ENCODE data around the gene MLH1. TPM values are rescaled to one million over a fixed set of nuclear protein-coding genes. Genes with fewer than 3 reads are reported as not detected.
"Not testable (repeated sequence)": the region's sequence is repeated elsewhere in the genome, so short reads cannot be mapped to it uniquely, and the experiment has no call there.

Gene MLH1
- total RNA-seq, 1 experiment from 2014 or later = 47.2 TPM

DNA sequence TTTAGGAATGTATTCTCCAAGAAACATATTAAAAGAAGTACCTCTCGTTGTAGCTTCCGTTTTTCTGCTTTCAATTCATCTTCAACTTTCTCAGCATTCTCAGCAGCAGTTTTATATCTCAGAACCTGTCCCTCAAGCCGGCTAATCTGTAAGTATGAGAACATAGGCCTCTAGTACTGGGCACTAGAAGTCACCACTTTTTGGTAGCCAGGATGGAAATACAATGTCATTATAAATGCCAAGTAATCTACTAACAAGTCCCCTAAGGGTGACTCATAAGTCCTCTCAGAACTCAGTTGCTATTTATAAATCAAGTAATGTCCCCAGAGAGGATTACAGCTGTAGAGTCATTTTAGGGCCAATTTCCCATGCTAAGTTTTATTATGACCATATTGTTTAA lies 61.1 kb downstream of the MLH1 start:
- Mint-ChIP-seq H3K4me3 (no peak overlapping the region), H3K36me3 (peaks cover 37% of the 10 kb centered on the region), H3K9me3 (no peaks in the 10 kb centered on the region), H3K4me1 (no peaks in the 10 kb centered on the region), H3K27ac (no peak overlapping the region), H3K27me3 (ENCODE audit: low read depth) (no peaks in the 10 kb centered on the region)
- ChIA-PET POLR2A (no interaction called here), CTCF (no interaction called here)
- DNase-seq (ENCODE audit: low spot score) (no peak), ATAC-seq (no peak)
- TF ChIP-seq, protein P1, sequence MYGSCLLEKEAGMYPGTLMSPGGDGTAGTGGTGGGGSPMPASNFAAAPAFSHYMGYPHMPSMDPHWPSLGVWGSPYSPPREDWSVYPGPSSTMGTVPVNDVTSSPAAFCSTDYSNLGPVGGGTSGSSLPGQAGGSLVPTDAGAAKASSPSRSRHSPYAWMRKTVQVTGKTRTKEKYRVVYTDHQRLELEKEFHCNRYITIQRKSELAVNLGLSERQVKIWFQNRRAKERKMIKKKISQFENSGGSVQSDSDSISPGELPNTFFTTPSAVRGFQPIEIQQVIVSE (CRISPR knock-in tag; IDR thresholded peaks at IDR 0.05; ENCODE audit: borderline replicate concordance) = no peak
- TF ChIP-seq, protein P2, sequence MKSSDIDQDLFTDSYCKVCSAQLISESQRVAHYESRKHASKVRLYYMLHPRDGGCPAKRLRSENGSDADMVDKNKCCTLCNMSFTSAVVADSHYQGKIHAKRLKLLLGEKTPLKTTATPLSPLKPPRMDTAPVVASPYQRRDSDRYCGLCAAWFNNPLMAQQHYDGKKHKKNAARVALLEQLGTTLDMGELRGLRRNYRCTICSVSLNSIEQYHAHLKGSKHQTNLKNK (CRISPR knock-in tag; IDR thresholded peaks at IDR 0.05) = no peak

DNA sequence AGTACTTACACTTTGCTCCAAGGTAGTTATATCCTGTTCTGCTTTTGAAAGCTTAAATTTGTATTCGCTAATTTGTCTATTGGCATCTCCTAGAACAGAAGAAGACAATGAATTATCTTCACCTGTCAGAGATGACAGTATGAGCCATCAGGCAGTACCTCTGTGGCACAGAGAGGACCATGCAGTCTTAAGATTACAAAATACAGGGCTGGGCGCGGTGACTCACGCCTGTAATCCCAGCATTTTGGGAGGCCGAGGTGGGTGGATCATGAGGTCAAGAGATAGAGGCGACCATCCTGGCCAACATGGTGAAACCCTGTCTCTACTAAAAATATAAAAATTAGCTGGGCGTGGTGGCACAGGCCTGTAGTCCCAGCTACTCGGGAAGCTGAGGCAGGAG lies 61.8 kb downstream of the MLH1 start:
- ATAC-seq; CTCF ChIA-PET; POLR2A ChIA-PET; H3K27ac Mint-ChIP-seq; H3K4me3 Mint-ChIP-seq; H3K9me3 Mint-ChIP-seq; DNase-seq (ENCODE audit: low spot score); H3K4me1 Mint-ChIP-seq; H3K27me3 Mint-ChIP-seq (ENCODE audit: low read depth): not testable (repeated sequence)
- H3K36me3 Mint-ChIP-seq = peaks cover 30% of the 10 kb centered on the region

DNA sequence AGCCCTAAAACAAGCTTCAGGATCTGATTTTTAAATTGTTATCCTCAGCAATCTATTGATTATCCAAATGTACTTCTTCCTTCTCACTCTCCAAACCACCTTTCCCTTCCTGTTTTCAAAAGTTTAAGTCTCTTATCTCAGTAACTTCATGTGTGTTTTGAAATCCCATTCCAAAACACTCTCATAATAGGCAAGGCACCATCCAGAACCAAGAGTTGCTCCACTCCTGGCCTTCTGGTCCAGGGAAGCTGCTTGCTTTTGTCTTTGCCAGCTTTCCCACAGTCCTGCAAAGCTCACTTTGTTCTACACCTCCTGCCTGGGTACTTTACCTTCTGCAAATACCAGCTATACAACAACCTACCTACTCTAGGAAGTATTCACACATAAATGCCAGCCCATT lies 63.5 kb downstream of the MLH1 start:
- no peak for ATAC-seq
- H3K4me3 Mint-ChIP-seq = no peak overlapping the region
- no peaks in the 10 kb centered on the region for H3K27me3 Mint-ChIP-seq (ENCODE audit: low read depth)
- H3K4me1 Mint-ChIP-seq = no peaks in the 10 kb centered on the region
- no peak for DNase-seq (ENCODE audit: low spot score)
- no peak overlapping the region for H3K27ac Mint-ChIP-seq
- ChIA-PET POLR2A (interaction anchor here (1.5 kb wide), 1 partner anchor 193 kb away, joined by 3 read pairs; no protein-coding TSS in a partner anchor), CTCF (no interaction called here)
- TF ChIP-seq, protein P3, sequence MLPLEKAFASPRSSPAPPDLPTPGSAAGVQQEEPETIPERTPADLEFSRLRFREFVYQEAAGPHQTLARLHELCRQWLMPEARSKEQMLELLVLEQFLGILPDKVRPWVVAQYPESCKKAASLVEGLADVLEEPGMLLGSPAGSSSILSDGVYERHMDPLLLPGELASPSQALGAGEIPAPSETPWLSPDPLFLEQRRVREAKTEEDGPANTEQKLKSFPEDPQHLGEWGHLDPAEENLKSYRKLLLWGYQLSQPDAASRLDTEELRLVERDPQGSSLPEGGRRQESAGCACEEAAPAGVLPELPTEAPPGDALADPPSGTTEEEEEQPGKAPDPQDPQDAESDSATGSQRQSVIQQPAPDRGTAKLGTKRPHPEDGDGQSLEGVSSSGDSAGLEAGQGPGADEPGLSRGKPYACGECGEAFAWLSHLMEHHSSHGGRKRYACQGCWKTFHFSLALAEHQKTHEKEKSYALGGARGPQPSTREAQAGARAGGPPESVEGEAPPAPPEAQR (CRISPR knock-in tag; IDR thresholded peaks at IDR 0.05) = no peak
- TF ChIP-seq, protein P4, sequence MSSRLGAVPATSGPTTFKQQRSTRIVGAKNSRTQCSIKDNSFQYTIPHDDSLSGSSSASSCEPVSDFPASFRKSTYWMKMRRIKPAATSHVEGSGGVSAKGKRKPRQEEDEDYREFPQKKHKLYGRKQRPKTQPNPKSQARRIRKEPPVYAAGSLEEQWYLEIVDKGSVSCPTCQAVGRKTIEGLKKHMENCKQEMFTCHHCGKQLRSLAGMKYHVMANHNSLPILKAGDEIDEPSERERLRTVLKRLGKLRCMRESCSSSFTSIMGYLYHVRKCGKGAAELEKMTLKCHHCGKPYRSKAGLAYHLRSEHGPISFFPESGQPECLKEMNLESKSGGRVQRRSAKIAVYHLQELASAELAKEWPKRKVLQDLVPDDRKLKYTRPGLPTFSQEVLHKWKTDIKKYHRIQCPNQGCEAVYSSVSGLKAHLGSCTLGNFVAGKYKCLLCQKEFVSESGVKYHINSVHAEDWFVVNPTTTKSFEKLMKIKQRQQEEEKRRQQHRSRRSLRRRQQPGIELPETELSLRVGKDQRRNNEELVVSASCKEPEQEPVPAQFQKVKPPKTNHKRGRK (CRISPR knock-in tag; IDR thresholded peaks at IDR 0.05; ENCODE audit: borderline replicate concordance) = no peak
- TF ChIP-seq, protein P5, sequence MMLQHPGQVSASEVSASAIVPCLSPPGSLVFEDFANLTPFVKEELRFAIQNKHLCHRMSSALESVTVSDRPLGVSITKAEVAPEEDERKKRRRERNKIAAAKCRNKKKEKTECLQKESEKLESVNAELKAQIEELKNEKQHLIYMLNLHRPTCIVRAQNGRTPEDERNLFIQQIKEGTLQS (CRISPR knock-in tag; conservative IDR thresholded peaks at IDR 0.05) = no peak
- H3K9me3 Mint-ChIP-seq = no peaks in the 10 kb centered on the region
- H3K36me3 Mint-ChIP-seq = peaks cover 21% of the 10 kb centered on the region

DNA sequence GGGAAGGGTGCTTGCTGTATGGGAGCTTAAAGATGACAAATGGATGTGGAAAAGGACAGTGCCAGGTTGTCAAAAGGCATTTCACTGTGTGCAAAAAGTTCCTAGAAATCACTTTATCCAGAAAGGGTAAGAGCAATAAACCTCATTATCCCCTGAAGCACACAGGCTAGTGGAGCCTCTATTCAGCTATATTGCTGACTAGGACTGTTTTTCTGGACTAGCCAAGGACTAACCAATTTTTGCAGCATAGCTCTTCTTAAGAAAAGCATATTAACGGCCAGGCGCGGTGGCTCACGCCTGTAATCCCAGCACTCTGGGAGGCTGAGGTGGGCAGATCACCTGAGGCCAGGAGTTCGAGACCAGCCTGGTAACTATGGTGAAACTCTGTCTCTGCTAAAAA lies 64.8 kb downstream of the MLH1 start:
- Mint-ChIP-seq H3K9me3 (no peaks in the 10 kb centered on the region), H3K27ac (no peak overlapping the region), H3K36me3 (peaks cover 23% of the 10 kb centered on the region), H3K27me3 (ENCODE audit: low read depth) (no peaks in the 10 kb centered on the region), H3K4me3 (no peak overlapping the region), H3K4me1 (no peaks in the 10 kb centered on the region)
- TF ChIP-seq, protein P6, sequence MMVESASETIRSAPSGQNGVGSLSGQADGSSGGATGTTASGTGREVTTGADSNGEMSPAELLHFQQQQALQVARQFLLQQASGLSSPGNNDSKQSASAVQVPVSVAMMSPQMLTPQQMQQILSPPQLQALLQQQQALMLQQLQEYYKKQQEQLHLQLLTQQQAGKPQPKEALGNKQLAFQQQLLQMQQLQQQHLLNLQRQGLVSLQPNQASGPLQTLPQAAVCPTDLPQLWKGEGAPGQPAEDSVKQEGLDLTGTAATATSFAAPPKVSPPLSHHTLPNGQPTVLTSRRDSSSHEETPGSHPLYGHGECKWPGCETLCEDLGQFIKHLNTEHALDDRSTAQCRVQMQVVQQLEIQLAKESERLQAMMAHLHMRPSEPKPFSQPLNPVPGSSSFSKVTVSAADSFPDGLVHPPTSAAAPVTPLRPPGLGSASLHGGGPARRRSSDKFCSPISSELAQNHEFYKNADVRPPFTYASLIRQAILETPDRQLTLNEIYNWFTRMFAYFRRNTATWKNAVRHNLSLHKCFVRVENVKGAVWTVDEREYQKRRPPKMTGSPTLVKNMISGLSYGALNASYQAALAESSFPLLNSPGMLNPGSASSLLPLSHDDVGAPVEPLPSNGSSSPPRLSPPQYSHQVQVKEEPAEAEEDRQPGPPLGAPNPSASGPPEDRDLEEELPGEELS (CRISPR knock-in tag; IDR thresholded peaks at IDR 0.05) = no peak
- TF ChIP-seq FOXK1 (CRISPR knock-in tag; IDR thresholded peaks at IDR 0.05) = no peak
- TF ChIP-seq, protein P7, sequence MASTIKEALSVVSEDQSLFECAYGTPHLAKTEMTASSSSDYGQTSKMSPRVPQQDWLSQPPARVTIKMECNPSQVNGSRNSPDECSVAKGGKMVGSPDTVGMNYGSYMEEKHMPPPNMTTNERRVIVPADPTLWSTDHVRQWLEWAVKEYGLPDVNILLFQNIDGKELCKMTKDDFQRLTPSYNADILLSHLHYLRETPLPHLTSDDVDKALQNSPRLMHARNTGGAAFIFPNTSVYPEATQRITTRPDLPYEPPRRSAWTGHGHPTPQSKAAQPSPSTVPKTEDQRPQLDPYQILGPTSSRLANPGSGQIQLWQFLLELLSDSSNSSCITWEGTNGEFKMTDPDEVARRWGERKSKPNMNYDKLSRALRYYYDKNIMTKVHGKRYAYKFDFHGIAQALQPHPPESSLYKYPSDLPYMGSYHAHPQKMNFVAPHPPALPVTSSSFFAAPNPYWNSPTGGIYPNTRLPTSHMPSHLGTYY (CRISPR knock-in tag; IDR thresholded peaks at IDR 0.05) = no peak
- TF ChIP-seq, protein P8, sequence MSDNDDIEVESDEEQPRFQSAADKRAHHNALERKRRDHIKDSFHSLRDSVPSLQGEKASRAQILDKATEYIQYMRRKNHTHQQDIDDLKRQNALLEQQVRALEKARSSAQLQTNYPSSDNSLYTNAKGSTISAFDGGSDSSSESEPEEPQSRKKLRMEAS (CRISPR knock-in tag; IDR thresholded peaks at IDR 0.05) = no peak
- no peak for ATAC-seq
- POLR2A ChIA-PET = no interaction called here
- CTCF ChIA-PET = interaction anchor here (0.9 kb wide), 1 partner anchor 33 kb away, joined by 4 read pairs; no protein-coding TSS in a partner anchor
- DNase-seq (ENCODE audit: low spot score) = no peak

All from WTC11 (cell line).